Uterus (tissue), 2 donors: ENCODE measurements around the gene PLA2G4C.

Experiments
- CTCF ChIP-seq, 4 experiments: fragments of 200-600 bp in 2 of 4; fragments of 450-650 bp in 2 of 4; sonication (generic) in 2 of 4; IDR thresholded peaks; one replicate each; pipeline ENCODE4 v1.5.1; 2016 to 2019; ENCODE audit warnings: antibody characterized with exemption in 4 of 4, mild to moderate bottlenecking in 2 of 4, moderate library complexity in 1 of 4
- POLR2A ChIP-seq, 2 donors: fragments of 450-650 bp; IDR thresholded peaks; one replicate each; pipeline ENCODE4 v1.6.1; 2016; ENCODE audit warnings: antibody characterized with exemption in 2 of 2, mild to moderate bottlenecking in 1 of 2, moderate library complexity in 1 of 2

GRCh38 chr19:48137411-48137810 is 26.8 kb upstream of the PLA2G4C start:
- TF ChIP-seq CTCF (IDR thresholded peaks at IDR 0.05) (no peak), POLR2A (IDR thresholded peaks at IDR 0.05) (no peak)
